ENCODE results near the gene BMPR1A. TPM values are rescaled to one million over a fixed set of nuclear protein-coding genes. Genes with fewer than 3 reads are reported as not detected.

The BMPR1A gene
- total RNA-seq, 1 donor = 71.7 TPM

DNA sequence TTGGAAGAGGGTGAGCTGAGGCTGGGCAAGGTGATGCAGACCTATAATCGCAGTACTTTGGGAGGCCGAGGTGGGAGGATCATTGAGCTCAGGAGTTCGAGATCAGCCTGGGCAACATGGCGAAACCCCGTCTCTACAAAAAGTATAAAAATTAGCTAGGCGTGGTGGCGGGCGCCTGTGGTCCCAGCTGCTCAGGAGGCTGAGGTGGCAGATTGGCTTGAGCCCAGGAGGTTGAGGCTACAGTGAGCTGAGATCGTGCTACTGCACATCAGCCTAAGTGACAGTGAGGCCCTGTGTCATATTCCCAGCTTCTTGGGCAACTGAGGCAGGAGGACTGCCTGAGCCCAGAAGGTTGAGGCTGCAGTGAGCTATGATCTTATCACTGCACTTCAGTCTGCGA, 13.6 kb downstream of the BMPR1A start:
- H3K4me2 ChIP-seq (ENCODE audit: insufficient read depth, low read length) = no peak overlapping the region
- TF ChIP-seq, protein P1, sequence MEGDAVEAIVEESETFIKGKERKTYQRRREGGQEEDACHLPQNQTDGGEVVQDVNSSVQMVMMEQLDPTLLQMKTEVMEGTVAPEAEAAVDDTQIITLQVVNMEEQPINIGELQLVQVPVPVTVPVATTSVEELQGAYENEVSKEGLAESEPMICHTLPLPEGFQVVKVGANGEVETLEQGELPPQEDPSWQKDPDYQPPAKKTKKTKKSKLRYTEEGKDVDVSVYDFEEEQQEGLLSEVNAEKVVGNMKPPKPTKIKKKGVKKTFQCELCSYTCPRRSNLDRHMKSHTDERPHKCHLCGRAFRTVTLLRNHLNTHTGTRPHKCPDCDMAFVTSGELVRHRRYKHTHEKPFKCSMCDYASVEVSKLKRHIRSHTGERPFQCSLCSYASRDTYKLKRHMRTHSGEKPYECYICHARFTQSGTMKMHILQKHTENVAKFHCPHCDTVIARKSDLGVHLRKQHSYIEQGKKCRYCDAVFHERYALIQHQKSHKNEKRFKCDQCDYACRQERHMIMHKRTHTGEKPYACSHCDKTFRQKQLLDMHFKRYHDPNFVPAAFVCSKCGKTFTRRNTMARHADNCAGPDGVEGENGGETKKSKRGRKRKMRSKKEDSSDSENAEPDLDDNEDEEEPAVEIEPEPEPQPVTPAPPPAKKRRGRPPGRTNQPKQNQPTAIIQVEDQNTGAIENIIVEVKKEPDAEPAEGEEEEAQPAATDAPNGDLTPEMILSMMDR (IDR thresholded peaks at IDR 0.05; ENCODE audit: extremely low read depth, low read depth, low read length) = no peak
- peaks cover 34% of the 10 kb centered on the region for H4K20me1 ChIP-seq (ENCODE audit: insufficient read depth, low read length)
- H2AFZ ChIP-seq (ENCODE audit: low read length) = no peak overlapping the region
- no peaks in the 10 kb centered on the region for H3K9me3 ChIP-seq (ENCODE audit: low read depth, low read length)
- H3K4me1 ChIP-seq (ENCODE audit: insufficient read depth, low read length) = peaks cover 2% of the 10 kb centered on the region
- H3K27me3 ChIP-seq (ENCODE audit: insufficient read depth, low read length) = no peaks in the 10 kb centered on the region
- H3K27ac ChIP-seq (ENCODE audit: low read depth, low read length) = no peak overlapping the region
- H3K4me3 ChIP-seq (ENCODE audit: insufficient read depth, low read length) = no peak overlapping the region
- no peaks in the 10 kb centered on the region for H3K36me3 ChIP-seq (ENCODE audit: insufficient read depth, low read length)
- no peak for DNase-seq (ENCODE audit: insufficient read length, low spot score, missing footprints)
- H3K79me2 ChIP-seq (ENCODE audit: insufficient read depth, low read length) = peaks cover 82% of the 10 kb centered on the region

DNA sequence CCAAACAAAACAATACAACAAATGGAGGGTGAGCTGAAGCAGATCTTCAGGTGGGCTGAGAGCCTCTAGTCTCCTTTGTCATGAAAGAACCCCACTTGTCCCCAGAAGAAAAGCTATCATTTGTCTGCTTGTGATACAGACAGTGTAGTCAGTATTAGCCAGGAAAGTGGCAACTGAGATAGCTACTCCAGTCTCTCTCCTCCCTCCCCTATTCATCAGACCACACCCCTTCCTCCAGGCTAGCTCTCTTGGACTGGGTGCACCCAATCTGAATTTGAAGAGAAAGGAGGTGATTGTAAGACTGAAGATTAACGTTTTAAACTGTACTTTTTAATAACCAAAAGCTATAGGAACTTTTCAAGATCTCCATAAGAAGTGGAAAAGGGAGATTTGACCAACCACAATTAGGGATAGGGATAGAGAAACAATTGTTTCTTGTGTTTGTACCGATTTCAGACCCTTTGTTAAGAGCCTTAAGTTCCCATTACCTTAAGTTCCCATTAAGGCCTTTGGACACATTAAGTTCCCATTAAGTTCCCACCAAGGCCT, 14.1 kb downstream of the BMPR1A start:
- H3K4me3 ChIP-seq (ENCODE audit: insufficient read depth, low read length) = no peak overlapping the region
- H3K4me2 ChIP-seq (ENCODE audit: insufficient read depth, low read length) = no peak overlapping the region
- H3K36me3 ChIP-seq (ENCODE audit: insufficient read depth, low read length) = no peaks in the 10 kb centered on the region
- peak; percentile 19 for DNase-seq (ENCODE audit: insufficient read length, low spot score, missing footprints)
- no peak overlapping the region for H3K27ac ChIP-seq (ENCODE audit: low read depth, low read length)
- H3K27me3 ChIP-seq (ENCODE audit: insufficient read depth, low read length) = no peaks in the 10 kb centered on the region
- H3K9me3 ChIP-seq (ENCODE audit: low read depth, low read length) = no peaks in the 10 kb centered on the region
- peaks cover 83% of the 10 kb centered on the region for H3K79me2 ChIP-seq (ENCODE audit: insufficient read depth, low read length)
- peaks cover 38% of the 10 kb centered on the region for H4K20me1 ChIP-seq (ENCODE audit: insufficient read depth, low read length)
- TF ChIP-seq, protein P1 (IDR thresholded peaks at IDR 0.05; ENCODE audit: extremely low read depth, low read depth, low read length) = no peak
- H3K4me1 ChIP-seq (ENCODE audit: insufficient read depth, low read length) = peaks cover 6% of the 10 kb centered on the region
- H2AFZ ChIP-seq (ENCODE audit: low read length) = no peak overlapping the region

DNA sequence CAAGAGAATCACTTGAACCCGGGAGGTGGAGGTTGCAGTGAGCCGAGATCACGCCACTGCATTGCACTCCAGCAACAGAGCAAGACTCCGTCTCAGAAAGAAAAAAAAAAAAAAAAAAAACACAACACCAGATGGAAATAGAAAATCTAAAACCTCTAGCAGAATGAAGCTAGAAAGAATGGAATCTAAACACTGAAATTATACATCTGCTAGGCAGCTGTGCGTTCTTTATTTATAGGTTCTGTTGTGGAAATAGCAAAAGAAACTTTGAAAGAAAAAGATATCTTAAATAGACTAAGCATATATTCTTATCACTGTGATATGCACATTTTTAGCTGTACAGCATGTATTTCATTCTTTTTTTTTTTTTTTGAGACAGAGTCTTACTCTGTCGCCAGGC, 17.1 kb downstream of the BMPR1A start:
- Histone ChIP-seq H3K27me3 (ENCODE audit: insufficient read depth, low read length) (no peaks in the 10 kb centered on the region), H3K9me3 (ENCODE audit: low read depth, low read length) (no peaks in the 10 kb centered on the region), H4K20me1 (ENCODE audit: insufficient read depth, low read length) (peaks cover 45% of the 10 kb centered on the region), H3K4me1 (ENCODE audit: insufficient read depth, low read length) (peaks cover 6% of the 10 kb centered on the region), H3K4me3 (ENCODE audit: insufficient read depth, low read length) (no peak overlapping the region), H3K4me2 (ENCODE audit: insufficient read depth, low read length) (no peak overlapping the region), H3K36me3 (ENCODE audit: insufficient read depth, low read length) (no peaks in the 10 kb centered on the region), H2AFZ (ENCODE audit: low read length) (no peak overlapping the region), H3K79me2 (ENCODE audit: insufficient read depth, low read length) (peaks cover 83% of the 10 kb centered on the region), H3K27ac (ENCODE audit: low read depth, low read length) (no peak overlapping the region)
- TF ChIP-seq, protein P1 (IDR thresholded peaks at IDR 0.05; ENCODE audit: extremely low read depth, low read depth, low read length) = no peak
- DNase-seq (ENCODE audit: insufficient read length, low spot score, missing footprints) = no peak

DNA sequence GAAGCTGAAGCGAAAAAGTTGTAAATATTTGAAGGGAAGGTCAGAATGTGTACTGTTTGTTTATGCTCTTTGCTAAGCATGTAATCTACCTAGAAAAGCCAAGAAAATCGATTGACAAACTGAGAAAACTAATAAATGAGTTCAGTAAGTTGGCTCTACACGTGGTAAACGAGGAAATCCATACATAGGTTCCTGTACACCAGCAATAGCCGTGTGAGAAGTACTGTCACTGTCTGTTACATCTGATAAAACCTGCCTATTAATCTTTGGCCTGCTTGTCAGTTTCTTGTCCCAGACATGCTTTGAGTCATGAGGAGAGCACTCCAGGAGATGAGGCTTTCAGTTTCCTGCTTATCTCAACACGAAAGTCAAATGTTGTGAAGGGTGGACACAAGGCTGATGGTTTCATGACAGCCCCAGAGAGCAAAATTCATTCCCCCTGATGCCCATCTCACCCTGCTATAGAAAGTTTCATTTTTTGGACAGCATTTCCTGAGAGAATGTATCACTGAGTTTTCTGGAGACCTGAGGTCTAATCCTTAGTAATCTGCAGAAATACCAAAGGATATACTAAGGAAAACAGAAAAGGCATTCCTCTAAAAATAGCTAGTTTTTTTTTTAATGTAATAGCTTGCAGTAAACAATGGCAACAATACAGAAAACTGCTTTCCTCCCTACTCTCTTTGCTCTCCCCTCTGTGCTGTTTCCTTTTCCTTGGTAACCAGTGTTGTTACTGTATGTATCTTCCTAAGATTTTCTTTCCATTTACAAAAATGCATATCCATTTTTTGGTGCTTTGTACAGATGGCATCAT, 18.8 kb downstream of the BMPR1A start:
- H3K9me3 ChIP-seq (ENCODE audit: low read depth, low read length) = no peaks in the 10 kb centered on the region
- no peak overlapping the region for H3K4me3 ChIP-seq (ENCODE audit: insufficient read depth, low read length)
- H3K4me1 ChIP-seq (ENCODE audit: insufficient read depth, low read length) = peaks cover 6% of the 10 kb centered on the region
- peak overlapping the region; percentile 67 for H3K4me2 ChIP-seq (ENCODE audit: insufficient read depth, low read length)
- TF ChIP-seq, protein P1 (IDR thresholded peaks at IDR 0.05; ENCODE audit: extremely low read depth, low read depth, low read length) = no peak
- H4K20me1 ChIP-seq (ENCODE audit: insufficient read depth, low read length) = peaks cover 38% of the 10 kb centered on the region
- H3K36me3 ChIP-seq (ENCODE audit: insufficient read depth, low read length) = no peaks in the 10 kb centered on the region
- peaks cover 83% of the 10 kb centered on the region for H3K79me2 ChIP-seq (ENCODE audit: insufficient read depth, low read length)
- DNase-seq (ENCODE audit: insufficient read length, low spot score, missing footprints) = peak; percentile 52
- H2AFZ ChIP-seq (ENCODE audit: low read length) = no peak overlapping the region
- peak overlapping the region; percentile 26 for H3K27ac ChIP-seq (ENCODE audit: low read depth, low read length)
- no peaks in the 10 kb centered on the region for H3K27me3 ChIP-seq (ENCODE audit: insufficient read depth, low read length)
